ENCODE measurements around the gene IFI6.

DNA sequence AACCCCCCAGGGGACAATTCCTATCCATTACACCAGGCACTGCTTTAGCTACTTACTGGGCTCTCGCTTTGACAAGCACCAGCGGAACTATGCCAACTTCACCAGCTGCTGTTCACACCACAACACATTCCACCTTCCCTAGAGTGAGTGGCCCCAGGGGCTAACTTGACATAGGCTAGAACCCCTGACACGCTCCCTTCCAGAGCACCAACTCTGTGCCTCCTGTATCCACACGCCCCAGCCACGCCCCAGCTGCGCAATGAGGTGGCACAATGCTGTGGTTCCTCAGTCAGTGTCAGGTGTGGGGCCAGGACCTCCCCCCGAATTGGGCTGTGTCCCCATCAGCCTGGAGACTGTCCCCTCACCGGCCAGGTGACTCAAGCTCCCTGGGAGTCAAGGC lies 25.3 kb downstream of the IFI6 start:
- no peak for TF ChIP-seq MAX (IDR thresholded peaks at IDR 0.05)
- no peak for TF ChIP-seq YY1 (IDR thresholded peaks at IDR 0.05; ENCODE audit: low read depth)
- no peak for TF ChIP-seq EP300 (IDR thresholded peaks at IDR 0.05; ENCODE audit: borderline replicate concordance)
- no peak for TF ChIP-seq TAF1 (IDR thresholded peaks at IDR 0.05; ENCODE audit: low read depth)
